Mesodermal cell (in vitro differentiated cells): ENCODE results near the gene SCAMP2.

Experiments
- H3K27ac ChIP-seq: 2 replicates; pipeline ENCODE4 v1.7.0; 2013; ENCODE audit warnings: mild to moderate bottlenecking, low read depth, low read length, moderate library complexity; ENCODE audit not compliant: severe bottlenecking
- H3K36me3 ChIP-seq: 2 replicates; pipeline ENCODE4 v1.7.1; 2013; ENCODE audit warnings: mild to moderate bottlenecking, low read length, moderate library complexity; ENCODE audit not compliant: control insufficient read depth, insufficient read depth
- H3K4me1 ChIP-seq: one replicate; pipeline ENCODE4 v1.7.1; 2013; ENCODE audit warnings: mild to moderate bottlenecking, low read length; ENCODE audit not compliant: insufficient read depth, control insufficient read depth, poor library complexity, severe bottlenecking
- H3K4me3 ChIP-seq: 2 replicates; pipeline ENCODE4 v1.7.0; 2013; ENCODE audit warnings: low read length, control low read depth, mild to moderate bottlenecking; ENCODE audit not compliant: insufficient read depth, poor library complexity, severe bottlenecking; ENCODE audit errors: extremely low read depth
- H3K9me3 ChIP-seq: 2 replicates; pipeline ENCODE4 v1.7.1; 2013; ENCODE audit warnings: mild to moderate bottlenecking, low read length, moderate library complexity; ENCODE audit not compliant: control insufficient read depth
- WGBS, 2 experiments: methylation state at CpG; one replicate each; pipeline ENCODE4 v1.1.5; 2013; ENCODE audit warnings: missing lambda C conversion rate in 2 of 2; ENCODE audit not compliant: insufficient coverage in 2 of 2; 5-methylcytosine and 5-hydroxymethylcytosine counted together

SCAMP2 gene

DNA sequence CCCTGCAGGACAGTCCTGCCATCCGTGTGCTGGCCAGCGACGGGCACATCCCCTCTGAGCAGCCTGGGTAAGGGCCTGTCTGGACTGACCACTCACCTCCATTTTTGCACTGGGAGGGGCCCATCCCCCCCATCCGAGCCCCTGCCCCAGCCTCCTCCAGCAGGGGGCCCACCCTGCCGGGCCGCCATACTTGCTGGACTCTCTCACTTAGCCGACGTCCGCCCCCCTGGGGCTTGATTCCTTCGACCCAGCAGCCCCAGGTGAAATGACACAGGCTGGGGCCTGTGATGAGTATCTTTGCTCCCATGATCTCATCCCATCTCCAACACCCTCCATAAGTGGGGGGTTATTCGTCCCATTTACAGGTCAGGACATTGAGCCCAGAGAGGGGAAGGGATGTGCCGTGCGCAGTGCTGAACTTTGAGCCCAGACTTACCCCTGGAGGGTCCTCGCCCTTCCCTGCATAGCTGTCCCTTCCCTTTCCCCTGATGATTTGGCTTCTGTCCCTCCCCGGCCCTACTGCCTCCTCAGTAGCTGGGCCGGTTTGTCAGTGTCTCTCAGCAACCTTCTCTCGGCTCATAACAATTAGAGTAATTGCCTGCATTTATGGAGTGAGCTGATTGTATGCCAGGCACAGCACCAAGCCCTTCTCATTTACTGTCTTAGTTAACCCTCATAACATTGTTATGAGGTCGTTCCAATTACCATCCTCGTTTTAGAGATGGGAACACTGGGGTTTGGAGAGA is 56.4 kb downstream of the SCAMP2 start:
- Histone ChIP-seq H3K27ac (peak overlapping the region; percentile 23), H3K36me3 (no peaks in the 10 kb centered on the region), H3K9me3 (no peaks in the 10 kb centered on the region), H3K4me1 (peaks cover 9% of the 10 kb centered on the region), H3K4me3 (no peak overlapping the region)
- WGBS, 2 experiments, result 69 to 79% methylated on average over 6 to 14 of the region's 19 CpGs

DNA sequence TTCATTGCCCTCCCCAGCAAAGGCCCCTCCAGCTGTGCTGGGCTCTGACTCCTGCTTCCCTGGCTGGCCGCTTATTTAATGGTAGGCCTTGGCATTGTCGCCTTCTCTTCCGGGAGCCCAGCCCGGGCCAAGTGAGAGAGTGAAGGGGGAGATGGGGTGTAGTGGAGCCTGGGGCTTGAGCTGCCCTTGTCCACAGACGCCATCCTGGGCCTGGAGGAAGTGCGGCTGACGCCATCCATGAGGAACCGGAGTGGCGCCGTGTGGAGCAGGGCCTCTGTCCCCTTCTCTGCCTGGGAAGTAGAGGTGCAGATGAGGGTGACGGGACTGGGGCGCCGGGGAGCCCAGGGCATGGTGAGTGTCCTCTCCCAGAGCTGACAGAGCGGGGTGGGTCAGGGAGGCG is 57.2 kb downstream of the SCAMP2 start:
- H3K27ac ChIP-seq, result no peak overlapping the region
- H3K9me3 ChIP-seq, result no peaks in the 10 kb centered on the region
- H3K4me3 ChIP-seq, result no peak overlapping the region
- 92 to 99% methylated on average over 11 to 12 of the region's 15 CpGs for WGBS, 2 experiments
- H3K36me3 ChIP-seq, result no peaks in the 10 kb centered on the region
- peaks cover 5% of the 10 kb centered on the region for H3K4me1 ChIP-seq

DNA sequence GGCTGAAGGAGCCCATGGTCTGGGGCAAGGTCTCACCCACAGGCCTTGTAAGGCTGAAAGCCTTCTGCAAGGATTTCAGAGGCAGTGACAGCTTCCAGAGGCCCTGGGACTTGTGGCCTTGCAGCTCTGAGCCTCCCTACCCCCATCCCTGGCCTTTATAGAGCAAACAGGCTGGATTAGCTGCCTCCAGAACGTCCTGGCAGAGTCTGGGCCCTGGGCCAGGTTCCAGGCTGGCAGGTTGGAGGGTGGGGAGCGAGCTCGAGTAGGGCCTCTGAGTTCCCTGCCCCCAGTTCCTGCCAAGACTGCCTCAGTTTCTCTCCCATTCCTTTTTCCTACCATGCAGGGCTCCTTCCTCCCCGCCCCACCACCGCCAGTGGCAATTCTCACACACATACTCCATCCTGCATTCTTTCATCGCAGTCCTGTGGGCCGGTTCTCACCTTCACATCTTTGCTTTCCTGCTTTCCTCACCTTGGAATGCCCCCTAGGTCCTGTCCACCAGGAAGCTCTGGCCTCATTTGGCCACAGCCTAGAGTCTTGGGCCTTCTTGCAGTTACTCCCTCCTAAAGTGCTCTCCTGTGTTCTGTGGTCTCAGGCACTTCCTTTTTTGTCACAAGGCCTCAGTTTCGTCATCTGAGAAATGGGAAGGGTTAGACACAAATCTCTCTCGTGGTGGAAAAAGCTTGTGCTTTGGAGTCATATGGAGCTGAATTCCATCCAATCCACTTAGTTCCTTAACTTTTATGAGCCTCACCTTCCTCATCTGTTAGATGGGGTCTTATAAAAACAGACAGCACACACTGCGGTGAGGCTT is 57.8 kb downstream of the SCAMP2 start:
- 91 to 94% methylated on average over 5 to 9 of the region's 10 CpGs for WGBS, 2 experiments
- Histone ChIP-seq H3K36me3 (no peaks in the 10 kb centered on the region), H3K27ac (no peak overlapping the region), H3K9me3 (no peaks in the 10 kb centered on the region), H3K4me3 (no peak overlapping the region), H3K4me1 (peaks cover 5% of the 10 kb centered on the region)

DNA sequence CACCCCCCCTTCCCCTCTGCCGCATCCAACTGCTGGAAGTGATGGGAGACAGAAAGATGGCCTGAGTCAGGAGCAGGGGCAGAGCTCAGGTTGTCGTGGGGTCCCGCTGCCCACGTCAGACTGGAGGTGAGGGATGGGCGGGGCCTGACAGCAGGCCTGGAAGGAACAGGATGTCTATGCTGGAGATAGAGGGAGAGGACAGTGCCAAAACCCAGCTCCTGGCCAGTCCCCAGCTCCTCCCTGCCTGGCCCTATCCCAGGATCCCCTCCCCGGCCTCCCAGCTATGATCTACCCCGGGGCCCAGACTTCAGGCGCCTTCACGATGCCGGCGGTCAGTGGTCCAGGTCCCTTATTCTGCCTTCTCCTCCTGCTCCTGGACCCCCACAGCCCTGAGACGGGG is 60.6 kb downstream of the SCAMP2 start, which contains the start of gene LMAN1L:
TSS of gene LMAN1L (plus strand) at position 303 of the 400 bp plus-strand sequence. CDS start at position 323, 20 bp downstream.
- H3K4me1 ChIP-seq, result peaks cover 5% of the 10 kb centered on the region
- H3K9me3 ChIP-seq, result no peaks in the 10 kb centered on the region
- no peaks in the 10 kb centered on the region for H3K36me3 ChIP-seq
- 85 to 90% methylated on average over 7 to 9 of the region's 12 CpGs for WGBS, 2 experiments
- H3K4me3 ChIP-seq, result no peak within 1 kb of the TSS
- no peak within 1 kb of the TSS for H3K27ac ChIP-seq

DNA sequence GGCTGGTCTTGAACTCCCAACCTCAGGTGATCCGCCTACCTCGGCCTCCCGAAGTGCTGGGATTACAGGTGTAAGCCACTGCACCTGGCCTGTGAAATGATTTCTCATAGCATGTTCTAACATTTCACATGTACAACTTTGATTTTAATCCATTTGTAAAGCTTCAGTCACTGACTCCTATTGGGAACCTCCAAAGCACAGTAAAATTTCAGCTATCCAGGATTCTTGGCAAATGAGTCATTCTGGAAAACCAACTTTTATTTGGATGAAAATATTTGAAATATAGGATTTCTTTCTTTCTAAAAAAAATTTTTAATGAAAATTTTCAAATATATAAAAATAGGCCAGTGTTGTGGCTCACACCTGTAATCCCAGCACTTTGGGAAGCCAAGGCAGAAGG is 63.2 kb downstream of the SCAMP2 start:
- H3K27ac ChIP-seq, result no peak overlapping the region
- no peaks in the 10 kb centered on the region for H3K36me3 ChIP-seq
- H3K4me3 ChIP-seq, result no peak overlapping the region
- H3K4me1 ChIP-seq, result no peaks in the 10 kb centered on the region
- WGBS, 2 experiments, result 92 to 100% methylated on average over 3 of the region's 3 CpGs
- no peaks in the 10 kb centered on the region for H3K9me3 ChIP-seq

DNA sequence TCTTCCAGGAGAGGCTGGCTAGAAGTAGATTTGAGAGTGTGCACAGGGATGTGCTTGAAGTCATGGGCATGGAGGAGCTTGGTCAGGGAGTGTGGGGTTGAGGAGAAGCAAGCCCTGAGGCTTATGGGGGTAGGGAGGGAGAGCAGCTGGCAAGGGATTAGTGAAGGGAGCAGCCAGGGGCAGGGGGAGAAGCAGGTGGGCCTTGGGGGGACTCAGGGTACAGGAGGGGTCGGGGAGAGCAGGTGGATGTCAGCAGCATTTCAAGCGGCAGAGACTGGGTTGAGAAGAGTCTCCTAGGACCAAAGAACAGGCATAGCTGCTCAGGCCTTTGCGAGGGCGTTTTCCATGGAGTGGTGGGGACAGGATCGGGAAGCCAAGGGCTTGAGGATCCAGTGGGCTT is 63.9 kb downstream of the SCAMP2 start:
- no peaks in the 10 kb centered on the region for H3K9me3 ChIP-seq
- no peak overlapping the region for H3K27ac ChIP-seq
- 88 to 90% methylated on average over 5 of the region's 5 CpGs for WGBS, 2 experiments
- H3K4me3 ChIP-seq, result no peak overlapping the region
- peaks cover 4% of the 10 kb centered on the region for H3K36me3 ChIP-seq
- H3K4me1 ChIP-seq, result no peaks in the 10 kb centered on the region

DNA sequence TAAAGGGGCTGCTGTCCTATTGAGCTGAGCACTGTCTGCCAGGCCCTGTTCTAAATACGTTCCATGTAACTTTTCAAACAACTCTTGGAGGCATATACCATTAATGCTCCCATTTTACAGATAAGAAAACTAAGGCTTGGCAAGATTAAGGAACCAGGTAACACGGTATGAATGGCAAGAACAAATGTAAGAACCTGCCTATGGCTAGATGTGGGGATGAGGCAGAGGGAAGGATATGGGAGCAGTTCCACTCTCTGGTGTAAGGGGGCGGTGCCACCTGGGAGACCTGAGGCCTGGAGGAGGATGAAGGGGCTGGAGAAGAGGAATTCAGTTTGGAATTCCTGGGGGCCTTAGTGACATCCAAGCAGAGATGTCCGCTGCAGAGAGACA is 64.3 kb downstream of the SCAMP2 start:
- Histone ChIP-seq H3K27ac (no peak overlapping the region), H3K4me1 (no peaks in the 10 kb centered on the region), H3K4me3 (no peak overlapping the region), H3K9me3 (no peaks in the 10 kb centered on the region), H3K36me3 (peaks cover 8% of the 10 kb centered on the region)
- 72 to 74% methylated on average over 3 of the region's 4 CpGs for WGBS, 2 experiments

DNA sequence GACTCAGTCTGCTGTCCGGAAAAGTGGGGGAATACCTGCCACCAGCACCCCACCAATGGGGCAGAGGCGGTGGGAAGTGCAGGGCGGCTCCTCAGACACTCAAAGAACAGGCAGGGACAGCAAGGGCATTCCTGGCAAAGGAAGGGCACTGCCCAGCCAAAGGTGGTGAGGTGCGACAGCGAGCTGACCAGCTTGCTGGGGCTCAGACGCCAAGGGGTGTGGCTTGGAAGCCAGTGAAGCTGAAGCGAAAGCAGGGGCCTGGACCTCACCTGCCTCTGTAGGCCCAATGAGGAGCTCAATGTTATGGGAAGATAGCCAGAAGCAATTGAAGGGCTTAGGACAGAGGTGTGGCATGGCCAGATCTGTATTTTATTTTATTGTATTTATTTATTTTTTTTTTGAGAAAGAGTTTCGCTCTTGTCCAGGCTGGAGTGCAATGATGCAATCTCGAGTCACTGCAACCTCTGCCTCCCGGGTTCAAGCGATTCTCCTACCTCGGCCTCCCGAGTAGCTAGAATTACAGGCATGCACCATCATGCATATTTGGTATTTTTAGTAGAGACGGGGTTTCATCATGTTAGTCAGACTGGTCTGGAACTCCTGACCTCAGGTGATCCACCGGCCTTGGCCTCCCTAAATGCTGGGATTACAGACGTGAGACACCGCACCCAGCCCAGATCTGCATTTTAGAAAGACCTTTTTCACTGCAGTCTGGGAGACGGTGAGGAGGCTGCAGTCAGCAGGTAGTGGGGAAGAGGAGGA is 64.9 kb downstream of the SCAMP2 start:
- H3K4me1 ChIP-seq, result no peaks in the 10 kb centered on the region
- no peaks in the 10 kb centered on the region for H3K9me3 ChIP-seq
- peaks cover 14% of the 10 kb centered on the region for H3K36me3 ChIP-seq
- 93 to 94% methylated on average over 12 to 13 of the region's 18 CpGs for WGBS, 2 experiments
- no peak overlapping the region for H3K27ac ChIP-seq
- H3K4me3 ChIP-seq, result no peak overlapping the region

DNA sequence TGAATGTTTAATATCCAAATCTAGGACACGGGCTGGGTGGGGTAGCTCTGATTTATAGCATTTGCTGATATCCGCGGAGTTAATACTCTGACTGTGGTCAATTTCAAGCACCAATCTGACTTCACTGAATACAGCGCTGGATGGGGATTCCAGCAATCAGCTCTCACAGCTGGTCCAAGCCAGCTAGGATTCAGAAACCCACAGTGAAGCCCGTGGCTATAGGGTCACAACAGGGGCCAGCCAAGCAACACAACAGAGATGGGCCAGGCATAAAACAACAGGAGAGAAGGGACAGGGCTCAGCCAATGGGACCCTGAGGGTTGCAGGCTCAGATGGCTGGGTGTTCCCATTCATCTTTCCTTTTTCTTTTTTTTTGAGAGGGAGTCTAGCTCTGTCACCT is 65.9 kb downstream of the SCAMP2 start:
- WGBS, 2 experiments, result 81 to 96% methylated on average over 4 of the region's 5 CpGs
- Histone ChIP-seq H3K9me3 (no peaks in the 10 kb centered on the region), H3K27ac (no peak overlapping the region), H3K4me3 (no peak overlapping the region), H3K4me1 (no peaks in the 10 kb centered on the region), H3K36me3 (peaks cover 23% of the 10 kb centered on the region)

DNA sequence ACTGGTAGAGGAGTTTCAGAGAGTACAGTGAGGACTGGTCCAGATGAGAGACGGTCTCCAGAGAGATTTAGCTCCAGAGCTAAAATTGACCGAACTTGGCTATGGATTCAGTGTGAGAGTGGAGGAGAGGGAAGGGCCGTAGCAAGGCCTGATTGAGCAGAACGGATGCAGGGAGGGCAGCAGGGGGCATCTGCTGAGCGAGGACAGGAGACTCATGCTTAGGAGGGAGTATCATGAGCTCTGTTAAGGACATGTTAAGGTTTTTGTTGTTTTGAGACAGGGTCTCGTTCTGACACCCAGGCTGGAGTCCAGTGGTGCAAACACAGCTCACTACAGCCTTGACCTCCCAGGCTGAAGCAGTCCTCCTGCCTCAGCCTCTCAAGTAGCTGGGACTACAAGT is 68.2 kb downstream of the SCAMP2 start:
- WGBS, 2 experiments, result 88 to 95% methylated on average over 6 of the region's 6 CpGs
- no peak overlapping the region for H3K27ac ChIP-seq
- H3K4me1 ChIP-seq, result no peaks in the 10 kb centered on the region
- no peak overlapping the region for H3K4me3 ChIP-seq
- H3K9me3 ChIP-seq, result no peaks in the 10 kb centered on the region
- H3K36me3 ChIP-seq, result peaks cover 46% of the 10 kb centered on the region
